ENCODE measurements around the gene UBE2D2.
"Not testable (repeated sequence)": the region's sequence is repeated elsewhere in the genome, so short reads cannot be mapped to it uniquely, and the experiment has no call there.

The UBE2D2 gene

DNA sequence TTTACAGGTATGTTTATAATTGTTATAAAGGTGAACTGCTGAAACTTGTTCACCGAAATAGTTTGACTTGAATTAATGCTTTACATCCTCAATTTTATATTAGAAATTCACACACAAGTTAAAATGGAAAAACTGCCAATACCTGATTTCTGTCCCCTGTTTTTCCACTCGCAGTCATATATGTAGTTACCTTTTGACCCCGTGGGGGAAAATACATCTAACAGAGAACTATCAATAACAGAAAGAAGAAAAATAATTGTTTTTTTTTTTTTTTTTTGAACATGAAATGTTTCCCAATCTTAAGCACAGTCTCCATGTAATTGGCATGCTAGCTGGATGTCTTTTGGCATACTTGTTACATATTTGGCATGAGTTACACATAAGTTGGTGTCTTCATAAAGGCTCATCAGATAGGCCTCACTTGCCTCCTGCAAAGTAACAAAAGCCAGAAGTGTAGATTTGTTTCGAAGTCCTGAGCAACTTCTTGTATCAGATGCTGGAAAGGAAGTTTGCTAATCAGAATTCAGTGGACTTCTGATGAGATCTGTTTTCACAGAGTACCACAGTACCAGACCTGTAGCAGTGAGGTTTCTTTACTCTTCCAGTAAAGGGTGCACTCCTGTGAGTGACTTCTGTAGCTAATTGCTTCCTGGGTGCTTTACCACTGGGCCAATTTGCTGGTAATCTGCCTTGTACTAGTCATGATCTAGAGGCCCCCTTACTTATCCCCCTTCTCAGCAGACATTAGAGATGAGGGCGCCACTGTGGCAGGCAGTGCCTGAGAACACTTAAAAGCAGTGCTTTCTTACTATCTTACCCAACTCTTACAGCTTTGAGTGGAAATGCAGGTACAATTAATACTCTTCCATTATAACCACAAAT lies 50.8 kb downstream of the UBE2D2 start:
- in situ Hi-C loops (cut with MboI; ENCODE audit: low pct_unique_long_range_greater_than_20kb, low sequenced_read_pairs, unreplicated experiment) = no loop called here

DNA sequence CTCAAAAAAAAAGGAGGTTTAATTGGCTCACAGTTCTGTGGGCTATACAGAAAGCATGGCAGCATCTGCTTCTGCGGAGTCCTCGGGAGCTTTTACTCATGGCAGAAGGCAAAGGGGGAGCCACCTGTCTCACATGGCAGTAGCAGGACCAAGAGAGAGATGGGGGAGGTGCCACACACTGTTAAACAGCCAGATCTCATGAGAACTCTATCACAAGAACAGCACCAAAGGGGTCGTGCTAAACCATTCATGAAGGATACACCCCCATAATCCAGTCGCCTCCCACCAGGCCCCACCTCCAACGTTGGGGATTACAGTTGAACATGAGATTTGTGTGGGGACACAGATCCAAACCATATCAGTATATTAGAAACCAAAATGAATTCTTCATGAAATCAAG lies 58.7 kb downstream of the UBE2D2 start:
- TF ChIP-seq, protein P1, sequence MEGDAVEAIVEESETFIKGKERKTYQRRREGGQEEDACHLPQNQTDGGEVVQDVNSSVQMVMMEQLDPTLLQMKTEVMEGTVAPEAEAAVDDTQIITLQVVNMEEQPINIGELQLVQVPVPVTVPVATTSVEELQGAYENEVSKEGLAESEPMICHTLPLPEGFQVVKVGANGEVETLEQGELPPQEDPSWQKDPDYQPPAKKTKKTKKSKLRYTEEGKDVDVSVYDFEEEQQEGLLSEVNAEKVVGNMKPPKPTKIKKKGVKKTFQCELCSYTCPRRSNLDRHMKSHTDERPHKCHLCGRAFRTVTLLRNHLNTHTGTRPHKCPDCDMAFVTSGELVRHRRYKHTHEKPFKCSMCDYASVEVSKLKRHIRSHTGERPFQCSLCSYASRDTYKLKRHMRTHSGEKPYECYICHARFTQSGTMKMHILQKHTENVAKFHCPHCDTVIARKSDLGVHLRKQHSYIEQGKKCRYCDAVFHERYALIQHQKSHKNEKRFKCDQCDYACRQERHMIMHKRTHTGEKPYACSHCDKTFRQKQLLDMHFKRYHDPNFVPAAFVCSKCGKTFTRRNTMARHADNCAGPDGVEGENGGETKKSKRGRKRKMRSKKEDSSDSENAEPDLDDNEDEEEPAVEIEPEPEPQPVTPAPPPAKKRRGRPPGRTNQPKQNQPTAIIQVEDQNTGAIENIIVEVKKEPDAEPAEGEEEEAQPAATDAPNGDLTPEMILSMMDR (IDR thresholded peaks at IDR 0.05; ENCODE audit: extremely low read depth, insufficient read depth, missing control alignments) = no peak
- DNase-seq (ENCODE audit: low spot score) = no peak
- in situ Hi-C loops (cut with MboI; ENCODE audit: low pct_unique_long_range_greater_than_20kb, low sequenced_read_pairs, unreplicated experiment) = no loop called here

More for the DNA sequence above, 50.8 kb downstream of the UBE2D2 start:
- TF ChIP-seq, protein P1 (IDR thresholded peaks at IDR 0.05; ENCODE audit: extremely low read depth, insufficient read depth, missing control alignments) = no peak
- peak; percentile 20 for DNase-seq (ENCODE audit: low spot score)

DNA sequence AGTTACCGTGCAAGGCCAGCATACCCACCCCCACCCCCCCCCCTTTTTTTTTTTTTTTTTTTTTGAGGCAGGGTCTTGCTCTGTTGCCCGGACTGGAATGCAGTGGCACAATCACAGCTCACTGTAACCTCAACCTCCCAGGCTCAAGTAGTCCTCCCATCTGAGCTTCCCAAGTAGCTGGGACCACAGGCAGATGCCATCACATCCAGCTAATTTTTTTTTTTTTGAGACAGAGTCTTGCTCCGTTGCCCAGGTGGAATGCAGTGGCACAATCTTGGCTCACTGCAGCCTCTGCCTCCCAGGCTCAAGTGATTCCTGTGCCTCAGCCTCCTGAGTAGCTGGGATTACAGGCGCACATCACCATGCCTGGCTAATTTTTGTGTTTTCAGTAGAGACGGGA lies 64.3 kb downstream of the UBE2D2 start:
- DNase-seq (ENCODE audit: low spot score); in situ Hi-C loops (cut with MboI; ENCODE audit: low pct_unique_long_range_greater_than_20kb, low sequenced_read_pairs, unreplicated experiment): not testable (repeated sequence)

DNA sequence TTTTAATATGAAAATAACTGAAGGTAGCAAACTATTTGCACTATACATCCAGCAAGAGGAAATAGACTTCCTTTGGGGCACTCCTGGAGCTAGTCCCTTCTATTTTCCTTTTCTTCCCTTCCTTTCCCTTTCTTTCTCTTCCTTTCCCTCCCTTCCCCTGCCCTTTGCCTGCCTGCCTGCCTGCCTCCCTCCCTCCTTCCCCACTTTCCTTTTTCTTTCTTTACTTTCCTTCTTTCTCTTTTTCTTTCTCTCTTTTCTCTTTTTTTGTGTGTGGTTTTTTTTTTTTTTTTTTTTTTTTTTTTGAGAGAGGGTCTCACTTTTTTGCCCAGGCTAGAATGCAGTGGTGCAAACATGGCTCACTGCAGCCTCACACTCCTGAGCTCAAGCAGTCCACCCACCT lies 69.7 kb downstream of the UBE2D2 start:
- in situ Hi-C loops (cut with MboI; ENCODE audit: low pct_unique_long_range_greater_than_20kb, low sequenced_read_pairs, unreplicated experiment) = loop anchor here (10.0 kb wide), 2 partner anchors 64 to 134 kb away; no protein-coding TSS in a partner anchor

DNA sequence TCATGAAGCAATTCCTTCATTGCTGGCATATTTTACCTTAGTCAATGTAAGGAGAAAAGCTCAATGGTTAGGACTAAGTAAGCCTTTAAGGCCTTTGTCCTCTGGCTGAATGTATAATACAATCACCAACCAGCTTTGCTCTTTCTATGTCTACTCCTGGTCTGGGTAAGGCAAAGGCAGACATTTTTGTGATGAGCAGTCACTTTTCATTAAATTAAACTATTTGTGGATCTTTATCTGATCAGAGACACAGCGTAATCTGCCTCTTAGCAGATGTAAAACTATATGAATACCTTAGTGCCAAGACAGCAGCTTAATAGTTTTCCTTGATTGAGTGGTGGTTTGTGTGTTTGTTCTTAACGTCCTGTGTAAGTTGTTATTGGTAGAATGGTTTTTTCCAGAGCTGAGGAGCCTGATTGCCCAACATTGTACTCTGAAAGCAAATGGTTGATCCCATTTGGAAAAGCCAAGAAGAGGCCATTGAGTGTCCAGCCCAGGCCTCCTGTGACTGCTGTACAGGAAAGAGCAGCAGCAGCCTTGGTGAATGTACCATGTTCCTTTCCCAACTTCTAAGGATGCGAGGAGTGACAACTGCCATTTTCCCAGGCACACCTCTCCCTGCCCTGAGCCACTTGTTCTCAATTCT lies 70.5 kb downstream of the UBE2D2 start:
- TF ChIP-seq, protein P1 (IDR thresholded peaks at IDR 0.05; ENCODE audit: extremely low read depth, insufficient read depth, missing control alignments) = no peak
- no peak for DNase-seq (ENCODE audit: low spot score)
- in situ Hi-C loops (cut with MboI; ENCODE audit: low pct_unique_long_range_greater_than_20kb, low sequenced_read_pairs, unreplicated experiment) = loop anchor here (10.0 kb wide), 2 partner anchors 63 to 133 kb away; no protein-coding TSS in a partner anchor

More for the DNA sequence above, 69.7 kb downstream of the UBE2D2 start:
- no peak for DNase-seq (ENCODE audit: low spot score)
- TF ChIP-seq, protein P1 (IDR thresholded peaks at IDR 0.05; ENCODE audit: extremely low read depth, insufficient read depth, missing control alignments) = no peak

DNA sequence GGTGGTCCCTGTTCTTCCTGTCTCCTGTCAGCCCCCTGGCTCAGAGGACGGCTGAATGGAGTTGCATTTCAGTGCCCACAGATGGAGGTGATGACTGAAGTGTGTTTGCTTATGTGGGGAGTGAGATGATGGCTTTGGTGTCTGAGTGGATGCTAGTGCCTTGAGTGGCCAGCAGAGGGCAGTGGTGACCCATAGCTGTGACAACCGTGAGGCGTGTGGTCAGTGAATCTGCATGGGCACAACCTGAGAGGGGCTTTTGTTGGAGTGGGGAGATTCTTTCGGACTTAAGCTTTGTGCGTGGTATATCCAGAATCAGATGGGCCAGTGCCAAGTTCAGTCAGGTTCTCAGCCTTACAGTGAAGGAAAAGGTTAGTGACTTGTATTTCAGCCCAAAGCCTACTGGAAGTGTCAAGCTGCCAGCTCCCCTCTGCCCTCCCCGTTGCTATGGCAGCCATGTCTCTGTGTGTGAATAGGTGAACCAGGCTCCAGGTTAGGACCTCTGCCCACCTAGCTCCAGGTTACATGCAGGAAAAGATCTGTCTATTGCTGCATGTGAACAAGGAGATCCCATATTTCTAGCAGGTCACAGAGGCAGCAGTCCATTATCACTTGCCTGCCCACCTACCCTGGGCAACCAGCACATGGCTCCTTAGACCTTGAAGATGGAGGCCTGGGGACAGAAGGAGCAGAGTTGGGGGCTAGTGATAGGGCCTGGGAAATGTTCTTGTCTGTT lies 72.3 kb downstream of the UBE2D2 start:
- DNase-seq (ENCODE audit: low spot score) = peak; percentile 76
- TF ChIP-seq, protein P1 (IDR thresholded peaks at IDR 0.05; ENCODE audit: extremely low read depth, insufficient read depth, missing control alignments) = peak; percentile 97
- in situ Hi-C loops (cut with MboI; ENCODE audit: low pct_unique_long_range_greater_than_20kb, low sequenced_read_pairs, unreplicated experiment) = loop anchor here (10.0 kb wide), 2 partner anchors 61 to 131 kb away; no protein-coding TSS in a partner anchor
